Neural cell (in vitro differentiated cells): ENCODE measurements around the gene TFB1M. TPM values are rescaled to one million over a fixed set of nuclear protein-coding genes. Genes with fewer than 3 reads are reported as not detected.

Source experiments
- H2AFZ ChIP-seq: fragments of 200-600, 300-800 bp; sonication (generic), shearing (Covaris generic); 2 replicates; pipeline ENCODE4 v1.6.0; 2014; ENCODE audit warnings: low read depth, mild to moderate bottlenecking, antibody characterized with exemption, low read length, moderate library complexity
- H3F3A ChIP-seq: fragments of 200-600 bp; shearing (Covaris generic); 2 replicates; pipeline ENCODE4 v1.6.1; 2016; ENCODE audit warnings: mild to moderate bottlenecking, moderate library complexity, mixed read lengths, antibody characterized with exemption, low read length; ENCODE audit not compliant: insufficient read depth, poor library complexity, severe bottlenecking
- H3K27ac ChIP-seq: fragments of 200-600, 300-800 bp; sonication (generic), shearing (Covaris generic); 2 replicates; pipeline ENCODE4 v1.5.1; 2014; ENCODE audit warnings: mild to moderate bottlenecking, low read length, moderate library complexity
- H3K27me3 ChIP-seq: fragments of 300-800, 200-600 bp; sonication (generic), shearing (Covaris generic); 2 replicates; pipeline ENCODE4 v1.6.0; 2014; ENCODE audit warnings: mild to moderate bottlenecking, low read depth, low read length, moderate library complexity; ENCODE audit not compliant: insufficient read depth
- H3K36me3 ChIP-seq: fragments of 300-800, 200-600 bp; sonication (generic), shearing (Covaris generic); 2 replicates; pipeline ENCODE4 v1.5.1; 2014; ENCODE audit warnings: mild to moderate bottlenecking, antibody characterized with exemption, low read length, moderate library complexity; ENCODE audit not compliant: insufficient read depth
- H3K4me2 ChIP-seq: fragments of 300-800, 200-600 bp; sonication (generic), shearing (Covaris generic); 2 replicates; pipeline ENCODE4 v1.6.0; 2014; ENCODE audit warnings: mild to moderate bottlenecking, low read length
- H3K4me3 ChIP-seq: fragments of 300-800, 200-600 bp; sonication (generic), shearing (Covaris generic); 2 replicates; pipeline ENCODE4 v1.5.1; 2014; ENCODE audit warnings: mild to moderate bottlenecking, low read length, moderate library complexity
- H3K79me2 ChIP-seq: fragments of 200-600 bp; shearing (Covaris generic); replicated peaks from 2 replicates; pipeline ENCODE4 v1.6.0; 2014; ENCODE audit warnings: mild to moderate bottlenecking, low read length, moderate library complexity; ENCODE audit not compliant: insufficient read depth
- H3K9ac ChIP-seq: fragments of 300-800, 200-600 bp; sonication (generic), shearing (Covaris generic); 2 replicates; pipeline ENCODE4 v1.6.1; 2016; ENCODE audit warnings: mild to moderate bottlenecking, low read length, mixed read lengths
- H3K9me2 ChIP-seq: fragments of 200-600 bp; shearing (Covaris generic); 2 replicates; pipeline ENCODE4 v1.6.1; 2016; ENCODE audit warnings: mild to moderate bottlenecking, low read length, mixed read lengths; ENCODE audit not compliant: insufficient read depth
- H3K9me3 ChIP-seq: fragments of 200-600, 300-800 bp; sonication (generic), shearing (Covaris generic); 2 replicates; pipeline ENCODE4 v1.6.1; 2016; ENCODE audit warnings: mild to moderate bottlenecking, mixed run types, low read length, moderate library complexity, mixed read lengths
- H4K20me1 ChIP-seq: fragments of 200-600 bp; shearing (Covaris generic); 2 replicates; pipeline ENCODE4 v1.6.1; 2016; ENCODE audit warnings: mild to moderate bottlenecking, mixed run types; ENCODE audit not compliant: insufficient read depth
- EP300 ChIP-seq: fragments of 450-650 bp; conservative IDR thresholded peaks from 2 replicates; pipeline ENCODE4 v1.6.1; 2014; ENCODE audit warnings: antibody characterized with exemption, mild to moderate bottlenecking, moderate library complexity; ENCODE audit not compliant: poor library complexity, severe bottlenecking
- EZH2 ChIP-seq: fragments of 200-600, 300-800 bp; shearing (Covaris generic), sonication (generic); IDR thresholded peaks from 2 replicates; pipeline ENCODE4 v1.6.1; 2014; ENCODE audit warnings: antibody characterized with exemption, low read length, borderline replicate concordance, mild to moderate bottlenecking; ENCODE audit not compliant: insufficient read depth, poor library complexity, severe bottlenecking
- MXI1 ChIP-seq: fragments of 450-650 bp; conservative IDR thresholded peaks from 2 replicates; pipeline ENCODE4 v1.6.1; 2014; ENCODE audit warnings: antibody characterized with exemption, mild to moderate bottlenecking; ENCODE audit not compliant: poor library complexity, severe bottlenecking
- POLR2AphosphoS5 ChIP-seq: IDR thresholded peaks from 2 replicates; pipeline ENCODE4 v1.6.1; 2012
- RAD21 ChIP-seq: fragments of 450-650 bp; conservative IDR thresholded peaks from 2 replicates; pipeline ENCODE4 v1.6.1; 2014; ENCODE audit warnings: antibody characterized with exemption, mild to moderate bottlenecking, moderate library complexity
- SMC3 ChIP-seq: fragments of 450-650 bp; conservative IDR thresholded peaks from 2 replicates; pipeline ENCODE4 v1.6.1; 2014; ENCODE audit warnings: antibody characterized with exemption, mild to moderate bottlenecking, moderate library complexity; ENCODE audit not compliant: poor library complexity
- TAF1 ChIP-seq: IDR thresholded peaks from 2 replicates; pipeline ENCODE4 v1.6.1; 2012; ENCODE audit warnings: low read depth
- polyA plus RNA-seq: library from polyadenylated mRNA; depleted of rRNA; stranded (reverse); fragments of >200 nt; gene quantifications from 2 replicates; pipeline ENCODE4 v1.2.3, GENCODE V29; 2014
- TF ChIP-seq, protein P1 (sequence below): IDR thresholded peaks from 2 replicates; pipeline ENCODE4 v1.6.1; 2012; ENCODE audit warnings: borderline replicate concordance
- TF ChIP-seq, protein P2 (sequence below): fragments of 450-650 bp; IDR thresholded peaks from 2 replicates; pipeline ENCODE4 v1.5.1; 2014; ENCODE audit warnings: antibody characterized with exemption, mild to moderate bottlenecking, moderate library complexity; ENCODE audit not compliant: poor library complexity, severe bottlenecking

TFB1M gene
- polyA plus RNA-seq, 1 donor from 2014 or later: 15.5 TPM

DNA sequence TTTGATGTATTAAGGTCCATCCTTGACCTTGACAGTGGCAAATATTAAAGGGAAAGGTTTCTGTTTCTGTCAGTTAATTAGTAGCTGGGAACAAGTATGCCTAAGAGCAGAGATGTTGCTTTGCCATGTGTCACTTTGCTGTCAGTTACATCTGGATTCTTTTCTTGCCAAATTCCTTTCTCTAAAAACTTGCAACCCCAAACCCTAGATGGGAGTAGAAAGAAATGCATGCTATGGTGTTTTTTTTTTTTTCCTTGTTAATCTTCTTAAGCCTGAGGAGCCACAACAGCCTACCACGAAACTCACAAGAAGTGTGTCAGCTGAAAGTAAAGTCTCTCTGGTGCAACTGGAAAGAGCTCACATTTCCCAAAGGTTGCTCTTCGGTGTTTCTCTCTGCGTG is 68.5 kb downstream of the TFB1M start:
- no peak overlapping the region for H2AFZ ChIP-seq
- no peak for TF ChIP-seq SMC3
- TF ChIP-seq RAD21: no peak
- TF ChIP-seq, protein P1, sequence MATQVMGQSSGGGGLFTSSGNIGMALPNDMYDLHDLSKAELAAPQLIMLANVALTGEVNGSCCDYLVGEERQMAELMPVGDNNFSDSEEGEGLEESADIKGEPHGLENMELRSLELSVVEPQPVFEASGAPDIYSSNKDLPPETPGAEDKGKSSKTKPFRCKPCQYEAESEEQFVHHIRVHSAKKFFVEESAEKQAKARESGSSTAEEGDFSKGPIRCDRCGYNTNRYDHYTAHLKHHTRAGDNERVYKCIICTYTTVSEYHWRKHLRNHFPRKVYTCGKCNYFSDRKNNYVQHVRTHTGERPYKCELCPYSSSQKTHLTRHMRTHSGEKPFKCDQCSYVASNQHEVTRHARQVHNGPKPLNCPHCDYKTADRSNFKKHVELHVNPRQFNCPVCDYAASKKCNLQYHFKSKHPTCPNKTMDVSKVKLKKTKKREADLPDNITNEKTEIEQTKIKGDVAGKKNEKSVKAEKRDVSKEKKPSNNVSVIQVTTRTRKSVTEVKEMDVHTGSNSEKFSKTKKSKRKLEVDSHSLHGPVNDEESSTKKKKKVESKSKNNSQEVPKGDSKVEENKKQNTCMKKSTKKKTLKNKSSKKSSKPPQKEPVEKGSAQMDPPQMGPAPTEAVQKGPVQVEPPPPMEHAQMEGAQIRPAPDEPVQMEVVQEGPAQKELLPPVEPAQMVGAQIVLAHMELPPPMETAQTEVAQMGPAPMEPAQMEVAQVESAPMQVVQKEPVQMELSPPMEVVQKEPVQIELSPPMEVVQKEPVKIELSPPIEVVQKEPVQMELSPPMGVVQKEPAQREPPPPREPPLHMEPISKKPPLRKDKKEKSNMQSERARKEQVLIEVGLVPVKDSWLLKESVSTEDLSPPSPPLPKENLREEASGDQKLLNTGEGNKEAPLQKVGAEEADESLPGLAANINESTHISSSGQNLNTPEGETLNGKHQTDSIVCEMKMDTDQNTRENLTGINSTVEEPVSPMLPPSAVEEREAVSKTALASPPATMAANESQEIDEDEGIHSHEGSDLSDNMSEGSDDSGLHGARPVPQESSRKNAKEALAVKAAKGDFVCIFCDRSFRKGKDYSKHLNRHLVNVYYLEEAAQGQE: no peak
- TF ChIP-seq, protein P2, sequence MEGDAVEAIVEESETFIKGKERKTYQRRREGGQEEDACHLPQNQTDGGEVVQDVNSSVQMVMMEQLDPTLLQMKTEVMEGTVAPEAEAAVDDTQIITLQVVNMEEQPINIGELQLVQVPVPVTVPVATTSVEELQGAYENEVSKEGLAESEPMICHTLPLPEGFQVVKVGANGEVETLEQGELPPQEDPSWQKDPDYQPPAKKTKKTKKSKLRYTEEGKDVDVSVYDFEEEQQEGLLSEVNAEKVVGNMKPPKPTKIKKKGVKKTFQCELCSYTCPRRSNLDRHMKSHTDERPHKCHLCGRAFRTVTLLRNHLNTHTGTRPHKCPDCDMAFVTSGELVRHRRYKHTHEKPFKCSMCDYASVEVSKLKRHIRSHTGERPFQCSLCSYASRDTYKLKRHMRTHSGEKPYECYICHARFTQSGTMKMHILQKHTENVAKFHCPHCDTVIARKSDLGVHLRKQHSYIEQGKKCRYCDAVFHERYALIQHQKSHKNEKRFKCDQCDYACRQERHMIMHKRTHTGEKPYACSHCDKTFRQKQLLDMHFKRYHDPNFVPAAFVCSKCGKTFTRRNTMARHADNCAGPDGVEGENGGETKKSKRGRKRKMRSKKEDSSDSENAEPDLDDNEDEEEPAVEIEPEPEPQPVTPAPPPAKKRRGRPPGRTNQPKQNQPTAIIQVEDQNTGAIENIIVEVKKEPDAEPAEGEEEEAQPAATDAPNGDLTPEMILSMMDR: no peak
- no peak for TF ChIP-seq POLR2AphosphoS5
- no peak for TF ChIP-seq EP300
- TF ChIP-seq EZH2: no peak
- no peak for TF ChIP-seq TAF1
- TF ChIP-seq MXI1: no peak
- H3K36me3 ChIP-seq: peaks cover 8% of the 10 kb centered on the region
- H3K4me2 ChIP-seq: no peak overlapping the region
- H4K20me1 ChIP-seq: no peaks in the 10 kb centered on the region
- H3K27ac ChIP-seq: no peak overlapping the region
- H3K9ac ChIP-seq: no peak overlapping the region
- no peak overlapping the region for H3K4me3 ChIP-seq
- H3F3A ChIP-seq: no peaks in the 10 kb centered on the region
- no peaks in the 10 kb centered on the region for H3K9me3 ChIP-seq
- no peaks in the 10 kb centered on the region for H3K27me3 ChIP-seq
- no peaks in the 10 kb centered on the region for H3K9me2 ChIP-seq
- H3K79me2 ChIP-seq: no peaks in the 10 kb centered on the region

DNA sequence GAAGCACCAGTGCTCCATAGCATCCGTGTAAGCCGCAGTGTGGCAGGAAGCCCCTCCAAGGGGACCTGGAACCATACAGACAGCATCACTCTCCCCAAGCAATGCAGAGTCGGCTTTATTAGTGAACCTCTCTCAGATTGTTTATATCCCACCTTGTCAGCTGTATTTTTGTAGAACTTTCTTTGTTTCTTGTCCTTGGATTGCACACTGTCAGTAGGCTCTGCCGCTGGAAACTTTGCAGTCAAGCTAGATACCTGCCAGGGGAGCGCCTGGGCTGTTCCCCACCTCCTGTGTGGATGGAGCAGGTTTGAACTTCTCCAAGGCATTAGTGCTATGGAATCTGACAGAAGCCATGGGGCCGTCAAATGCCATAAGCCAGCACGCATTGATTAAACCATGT is 69.1 kb downstream of the TFB1M start:
- Histone ChIP-seq H3K4me2 (no peak overlapping the region), H3F3A (no peaks in the 10 kb centered on the region), H3K4me3 (no peak overlapping the region), H4K20me1 (no peaks in the 10 kb centered on the region), H3K27ac (no peak overlapping the region), H3K9ac (no peak overlapping the region), H2AFZ (no peak overlapping the region), H3K36me3 (peaks cover 8% of the 10 kb centered on the region), H3K9me3 (no peaks in the 10 kb centered on the region), H3K79me2 (no peaks in the 10 kb centered on the region), H3K9me2 (no peaks in the 10 kb centered on the region), H3K27me3 (no peaks in the 10 kb centered on the region)
- TF ChIP-seq, protein P2: no peak
- TF ChIP-seq POLR2AphosphoS5 (no peak), MXI1 (no peak), EP300 (no peak), TAF1 (no peak), SMC3 (no peak), RAD21 (no peak), EZH2 (no peak)
- TF ChIP-seq, protein P1: no peak
